ENCODE measurements around the gene APOL6. TPM values are rescaled to one million over a fixed set of nuclear protein-coding genes. Genes with fewer than 3 reads are reported as not detected.
A peak's percentile ranks its signal among the peaks of the same experiment; 100 is the strongest.

Gene APOL6
- total and polyA plus RNA-seq, 2 of the 4 experiments (the other 2 are of a cell fraction) = 1.2 to 7.2 TPM

GRCh38 chr22:35641494-35642120 is 6.6 kb upstream of the APOL6 start:
- H2BK5ac ChIP-seq (ENCODE audit: low read depth, low read length, poor library complexity, severe bottlenecking) = no peak overlapping the region
- dilution Hi-C loops (cut with HindIII; ENCODE audit: low sequenced_read_pairs, unreplicated experiment) (no loop called here), in situ Hi-C loops (cut with MboI; ENCODE audit: low sequenced_read_pairs) (no loop called here), intact Hi-C loops (cut with micrococcal nuclease) (no loop called here)
- no peak overlapping the region for H3K9ac ChIP-seq (ENCODE audit: low read depth, low read length)
- no peak overlapping the region for H3K14ac ChIP-seq (replicated peaks; ENCODE audit: low read depth, low read length)
- no peak overlapping the region; the same call in 1 of the 2 replicates for H2BK120ac ChIP-seq (ENCODE audit: low read depth, low read length)
- WGBS, 2 experiments (ENCODE audit: extremely low coverage in 2 of 2, insufficient read length in 1 of 2) = 73% methylated on average over 4 of the region's 7 CpGs; no CpG with 5 or more reads in 1 of the 2 experiments
- H3K27me3 ChIP-seq (ENCODE audit: control insufficient read depth, insufficient read depth, low read length) = no peaks in the 10 kb centered on the region
- no peak overlapping the region for H4K5ac ChIP-seq (ENCODE audit: low read depth, low read length)
- no peak overlapping the region for H3K27ac ChIP-seq (ENCODE audit: insufficient read depth, low read length)
- DNase-seq (no peak), ATAC-seq (ENCODE audit: low read depth) (no peak)
- no peak overlapping the region for H3K56ac ChIP-seq (ENCODE audit: extremely low read depth, insufficient read depth, low read length)
- no peak overlapping the region for H4K91ac ChIP-seq (ENCODE audit: insufficient read depth, low read depth, low read length)
- H3K79me1 ChIP-seq (ENCODE audit: low read depth in 1 of 2, low read length in 2 of 2) = no peaks in the 10 kb centered on the region
- no peak overlapping the region for H3K4me2 ChIP-seq (ENCODE audit: low read depth, low read length)
- H4K8ac ChIP-seq (ENCODE audit: low read depth in 2 of 2, low read length in 2 of 2) = no peak overlapping the region
- no peak overlapping the region for H3K4ac ChIP-seq (ENCODE audit: low read depth, low read length)
- no peak overlapping the region for H3K23ac ChIP-seq (ENCODE audit: low read depth, low read length)
- ChIA-PET CTCF (no interaction called here), POLR2A (ENCODE audit: unreplicated experiment) (no interaction called here)
- BruUV-seq (replicated peaks) = no TSS peak
- H3K9me3 ChIP-seq (ENCODE audit: control insufficient read depth, insufficient read depth, low read length) = no peaks in the 10 kb centered on the region
- peaks cover 20% of the 10 kb centered on the region for H3K4me1 ChIP-seq (ENCODE audit: control insufficient read depth, insufficient read depth, low read length)
- H3K36me3 ChIP-seq (ENCODE audit: control insufficient read depth, insufficient read depth, low read length) = no peaks in the 10 kb centered on the region
- no peak overlapping the region for H2BK20ac ChIP-seq (ENCODE audit: low read depth, low read length)
- no peak overlapping the region for H3K18ac ChIP-seq (ENCODE audit: low read depth, low read length)
- TF ChIP-seq BHLHE40 (IDR thresholded peaks at IDR 0.05; ENCODE audit: low read depth, low read length) (no peak), SMC3 (IDR thresholded peaks at IDR 0.05; ENCODE audit: low read depth, low read length) (no peak), ELK1 (IDR thresholded peaks at IDR 0.05; ENCODE audit: borderline replicate concordance, low read depth, low read length) (no peak), RCOR1 (IDR thresholded peaks at IDR 0.05; ENCODE audit: insufficient replicate concordance, low read length) (no peak), USF2 (IDR thresholded peaks at IDR 0.05; ENCODE audit: low read depth, low read length) (no peak), MXI1 (IDR thresholded peaks at IDR 0.05; ENCODE audit: borderline replicate concordance, low read depth, low read length) (no peak), MAZ (IDR thresholded peaks at IDR 0.05; ENCODE audit: borderline replicate concordance, low read depth, low read length) (no peak), CEBPB (IDR thresholded peaks at IDR 0.05; ENCODE audit: low read depth, low read length) (no peak), FOS (IDR thresholded peaks at IDR 0.05; ENCODE audit: low read depth, low read length) (no peak), POLR2A (IDR thresholded peaks at IDR 0.05; ENCODE audit: low read depth, low read length) (no peak), RAD21 (IDR thresholded peaks at IDR 0.05; ENCODE audit: low read length) (no peak), RFX5 (IDR thresholded peaks at IDR 0.05; ENCODE audit: low read depth, low read length) (no peak), NFE2L2 (IDR thresholded peaks at IDR 0.05; ENCODE audit: low read depth, low read length) (no peak), MAFK (IDR thresholded peaks at IDR 0.05; ENCODE audit: low read depth, low read length) (no peak), CTCF (conservative IDR thresholded peaks at IDR 0.05; ENCODE audit: low read depth, low read length) (no peak)
- no peak overlapping the region for H2AK5ac ChIP-seq (ENCODE audit: low read depth, low read length)
- H2BK15ac ChIP-seq (ENCODE audit: low read depth, low read length) = 0 out of 3 replicates have a peak overlapping the region, but pooled peaks have one; percentile 84
- no peaks in the 10 kb centered on the region for H4K20me1 ChIP-seq (ENCODE audit: insufficient read depth, low read length)
- H2AFZ ChIP-seq (replicated peaks; ENCODE audit: low read length, poor library complexity) = no peak overlapping the region
- H3K9me1 ChIP-seq (ENCODE audit: insufficient read depth, low read length) = peaks cover 19% of the 10 kb centered on the region
- H2AK9ac ChIP-seq (replicated peaks; ENCODE audit: low read depth, low read length, poor library complexity) = no peak overlapping the region
- H3K4me3 ChIP-seq (ENCODE audit: insufficient read depth, low read depth, low read length) = no peak overlapping the region
